T-cell (primary cell): ENCODE results near the gene HMGN1. TPM values are rescaled to one million over a fixed set of nuclear protein-coding genes. Genes with fewer than 3 reads are reported as not detected.
"Not testable (repeated sequence)": the region's sequence is repeated elsewhere in the genome, so short reads cannot be mapped to it uniquely, and the experiment has no call there.

Experiments
- ATAC-seq, 4 experiments: fragments of 200-7000 bp in 3 of 4; fragments of 150-1000 bp in 1 of 4; cut with Tn5 transposase; replicated peaks in 1 of 4; 1 replicate in 3 of 4; 2 replicates in 1 of 4; pipeline ENCODE4 v1.10.0; 2021; ENCODE audit warnings: moderate library complexity in 3 of 4, mild to moderate bottlenecking in 2 of 4, moderate number of reproducible peaks in 1 of 4
- CTCF ChIA-PET, 2 donors: fragments of 300-600 bp; sonication (Branson Sonifier 250); formaldehyde crosslinking; loops; one replicate each; lab custom pipeline; 2022; ENCODE audit warnings: antibody characterized with exemption in 2 of 2; lab: Charles Lee
- POLR2A ChIA-PET, 2 donors: fragments of 300-600 bp; sonication (Branson Sonifier 250); formaldehyde crosslinking; loops; one replicate each; lab custom pipeline; 2022; ENCODE audit warnings: antibody characterized with exemption in 2 of 2; lab: Charles Lee
- DNase-seq, 35 experiments: peaks; one replicate each; pipeline versions ENCODE4 v3.0.0 to v3.0.0-alpha.2; 2013 to 2023
- H3K27ac ChIP-seq: one replicate; pipeline ENCODE4 v1.5.1; 2013; ENCODE audit warnings: low read length
- H3K27me3 ChIP-seq, 2 experiments: replicated peaks in 1 of 2; 1 replicate in 1 of 2; 2 replicates in 1 of 2; pipeline versions ENCODE4 v1.6.1 to v1.7.0; 2013; ENCODE audit warnings: low read length in 1 of 2, mixed read lengths in 1 of 2; ENCODE audit not compliant: control insufficient read depth in 2 of 2, insufficient read depth in 2 of 2; ENCODE audit errors: extremely low read depth in 1 of 2
- H3K36me3 ChIP-seq, 2 donors: 1 replicate in 1 of 2; 2 replicates in 1 of 2; pipeline versions ENCODE4 v1.6.1 to v1.7.0; 2013; ENCODE audit warnings: low read length in 1 of 2; ENCODE audit not compliant: control insufficient read depth in 2 of 2, insufficient read depth in 1 of 2; ENCODE audit errors: extremely low read depth in 1 of 2
- H3K4me1 ChIP-seq, 2 experiments: 1 replicate in 1 of 2; 2 replicates in 1 of 2; pipeline versions ENCODE4 v1.6.1 to v1.7.0; 2013; ENCODE audit warnings: low read length in 2 of 2, mixed read lengths in 1 of 2; ENCODE audit not compliant: insufficient read depth in 2 of 2, control insufficient read depth in 1 of 2; ENCODE audit errors: extremely low read depth in 1 of 2
- H3K4me3 ChIP-seq, 2 donors: 1 replicate in 1 of 2; 2 replicates in 1 of 2; pipeline versions ENCODE4 v1.5.1 to v1.7.0; 2013; ENCODE audit warnings: mild to moderate bottlenecking in 2 of 2, low read length in 1 of 2, moderate library complexity in 1 of 2; ENCODE audit not compliant: control insufficient read depth in 1 of 2; ENCODE audit errors: extremely low read depth in 1 of 2
- H3K9me3 ChIP-seq: 2 replicates; pipeline ENCODE4 v1.7.0; 2013
- H3K27ac Mint-ChIP-seq, 2 donors: one replicate each; pipeline ENCODE4 v1.8.0; 2020 to 2021; ENCODE audit warnings: mild to moderate bottlenecking in 2 of 2, mixed read lengths in 2 of 2
- H3K27me3 Mint-ChIP-seq, 2 donors: one replicate each; pipeline ENCODE4 v1.8.0; 2021 to 2022; ENCODE audit warnings: mixed read lengths in 2 of 2
- H3K36me3 Mint-ChIP-seq: one replicate; pipeline ENCODE4 v1.8.0; 2021; ENCODE audit warnings: mixed read lengths
- H3K4me1 Mint-ChIP-seq, 3 donors: one replicate each; pipeline ENCODE4 v1.8.0; 2020 to 2022; ENCODE audit warnings: mixed read lengths in 3 of 3, mild to moderate bottlenecking in 1 of 3
- H3K4me3 Mint-ChIP-seq, 3 donors: one replicate each; pipeline ENCODE4 v1.8.0; 2020 to 2022; ENCODE audit warnings: mild to moderate bottlenecking in 3 of 3, mixed read lengths in 3 of 3, moderate library complexity in 3 of 3
- H3K9me3 Mint-ChIP-seq, 3 donors: one replicate each; pipeline ENCODE4 v1.8.0; 2020 to 2022; ENCODE audit warnings: mixed read lengths in 3 of 3
- WGBS: methylation state at CpG from one replicate; pipeline ENCODE4 v1.1.5; 2013; ENCODE audit warnings: missing lambda C conversion rate; ENCODE audit not compliant: insufficient coverage; 5-methylcytosine and 5-hydroxymethylcytosine counted together
- total RNA-seq, 35 experiments: library from RNA in 6 of 35; stranded (reverse) in 6 of 35; fragments of 120-200 nt in 1 of 35; gene quantifications; one replicate each; pipeline versions ENCODE4 v1.2.1 to v1.2.4 and lab custom pipeline; 2013 to 2026

The HMGN1 gene
- total RNA-seq, 5 donors from 2014 or later (not counting 1 experiment from before 2014, with no cell fraction given): 206 to 254 (median 239) TPM

- WGBS: 92% methylated on average over 11 of the region's 13 CpGs
- H3K36me3 ChIP-seq: no peaks in the 10 kb centered on the region
- peaks cover 21 to 42% of the 10 kb centered on the region in 2 experiments for H3K4me1 ChIP-seq
- Mint-ChIP-seq H3K4me3 (peak overlapping the region in 1 of 3 donors; percentile 41), H3K27me3 (no peaks in the 10 kb centered on the region), H3K9me3 (no peaks in the 10 kb centered on the region), H3K4me1 (peaks cover 45 to 55% (median 49%) of the 10 kb centered on the region in 3 donors), H3K36me3 (no peaks in the 10 kb centered on the region), H3K27ac (peak overlapping the region; percentile 23 to 25)
- H3K9me3 ChIP-seq: no peaks in the 10 kb centered on the region
- ATAC-seq: no peak
- ChIA-PET CTCF (interaction anchor here in 1 of 2 donors (0.9 kb wide), 1 partner anchor 208 kb away, joined by 5 read pairs; no protein-coding TSS in a partner anchor), POLR2A (interaction anchor here in 1 of 2 donors (0.6 kb wide), 1 partner anchor 35 kb away, joined by 3 read pairs; no protein-coding TSS in a partner anchor)
- H3K27ac ChIP-seq: no peak overlapping the region
- no peak overlapping the region for H3K4me3 ChIP-seq
- no peaks in the 10 kb centered on the region for H3K27me3 ChIP-seq
- no peak for DNase-seq
Measured at GRCh38 chr21:39384674-39385298, 35.9 kb upstream of the HMGN1 start.

- H3K4me1 Mint-ChIP-seq: peaks cover 20 to 37% (median 33%) of the 10 kb centered on the region in 3 donors
- H3K27me3 Mint-ChIP-seq: not testable (repeated sequence)
Measured at GRCh38 chr21:39382096-39382495, 33.2 kb upstream of the HMGN1 start.

GRCh38 chr21:39381009-39381408 is 32.1 kb upstream of the HMGN1 start:
- peaks cover 6 to 15% of the 10 kb centered on the region in 2 experiments for H3K4me1 ChIP-seq
- Mint-ChIP-seq H3K36me3 (no peaks in the 10 kb centered on the region), H3K4me1 (peaks cover 18 to 34% (median 28%) of the 10 kb centered on the region in 3 donors), H3K4me3 (peak overlapping the region; percentile 91 to 92 (median 92)), H3K9me3 (no peaks in the 10 kb centered on the region), H3K27me3 (peaks cover 6 to 11% of the 10 kb centered on the region in 2 donors), H3K27ac (peak overlapping the region; percentile 84 to 90)
- H3K9me3 ChIP-seq: no peaks in the 10 kb centered on the region
- no peaks in the 10 kb centered on the region for H3K36me3 ChIP-seq
- peak overlapping the region; percentile 48 for H3K27ac ChIP-seq
- CTCF ChIA-PET: interaction anchor here in 1 of 2 donors (1.2 to 1.5 kb wide), 2 partner anchors 31 to 33 kb away, joined by 4 to 7 read pairs; no protein-coding TSS in a partner anchor
- DNase-seq (no peak), ATAC-seq (no peak)
- peaks cover 0 to 11% of the 10 kb centered on the region in 2 experiments for H3K27me3 ChIP-seq
- peak overlapping the region; percentile 49 to 68 for H3K4me3 ChIP-seq
- POLR2A ChIA-PET: interaction anchor here (0.5 to 1.6 kb wide), 2 partner anchors 31 to 65 kb away, joined by 3 to 5 read pairs; no protein-coding TSS in a partner anchor
- 67% methylated on average over 2 of the region's 12 CpGs for WGBS

More at GRCh38 chr21:39382096-39382495, 33.2 kb upstream of the HMGN1 start:
- H3K36me3 ChIP-seq, H3K4me3 ChIP-seq, DNase-seq, H3K9me3 Mint-ChIP-seq, H3K27ac ChIP-seq, H3K9me3 ChIP-seq, ATAC-seq, CTCF ChIA-PET, POLR2A ChIA-PET, H3K36me3 Mint-ChIP-seq: not testable (repeated sequence)
- Histone ChIP-seq H3K4me1 (peaks cover 13 to 25% of the 10 kb centered on the region in 2 experiments), H3K27me3 (peaks cover 0 to 11% of the 10 kb centered on the region in 2 experiments)
- 96% methylated on average over 5 of the region's 7 CpGs for whole genome bisulfite sequencing
- Mint-ChIP-seq H3K27ac (peak overlapping the region; percentile 5 to 12), H3K4me3 (peak overlapping the region; percentile 7 to 50 (median 14))

GRCh38 chr21:39379986-39380891 is 31.4 kb upstream of the HMGN1 start:
- ATAC-seq: peak; percentile 97 to 99 (median 98)
- WGBS: under 1% methylated on average over 57 of the region's 65 CpGs

GRCh38 chr21:39377444-39378050 is 28.7 kb upstream of the HMGN1 start:
- H3K9me3 ChIP-seq: no peaks in the 10 kb centered on the region
- ChIA-PET CTCF (interaction anchor here (0.5 to 0.9 kb wide), 2 partner anchors 10 to 645 kb away, joined by 10 to 13 read pairs; no protein-coding TSS in a partner anchor), POLR2A (no interaction called here)
- H3K27me3 ChIP-seq: peaks cover 0 to 21% of the 10 kb centered on the region in 2 experiments
- Mint-ChIP-seq H3K27ac (peak overlapping the region in 1 of 2 donors; percentile 23), H3K9me3 (no peaks in the 10 kb centered on the region), H3K27me3 (peaks cover 6 to 18% of the 10 kb centered on the region in 2 donors), H3K36me3 (no peaks in the 10 kb centered on the region), H3K4me1 (peaks cover 15 to 19% (median 17%) of the 10 kb centered on the region in 3 donors), H3K4me3 (no peak overlapping the region)
- ATAC-seq (no peak), DNase-seq (no peak)
- WGBS: 94% methylated on average over 6 of the region's 7 CpGs
- H3K4me1 ChIP-seq: peaks cover 6 to 9% of the 10 kb centered on the region in 2 experiments
- H3K27ac ChIP-seq: no peak overlapping the region
- no peaks in the 10 kb centered on the region for H3K36me3 ChIP-seq
- no peak overlapping the region for H3K4me3 ChIP-seq

More at GRCh38 chr21:39379986-39380891, 31.4 kb upstream of the HMGN1 start:
- Mint-ChIP-seq H3K4me3 (peak overlapping the region; percentile 91 to 92 (median 92)), H3K36me3 (no peaks in the 10 kb centered on the region), H3K27me3 (peaks cover 6 to 11% of the 10 kb centered on the region in 2 donors), H3K9me3 (no peaks in the 10 kb centered on the region), H3K27ac (peak overlapping the region; percentile 90 to 91), H3K4me1 (peaks cover 18 to 28% (median 24%) of the 10 kb centered on the region in 3 donors)
- peaks cover 0 to 11% of the 10 kb centered on the region in 2 experiments for H3K27me3 ChIP-seq
- ChIA-PET CTCF (interaction anchor here in 1 of 2 donors (0.7 to 1.5 kb wide), 3 partner anchors 11 to 33 kb away, joined by 4 to 7 read pairs (median 4); no protein-coding TSS in a partner anchor), POLR2A (interaction anchor here (0.5 to 1.6 kb wide), 3 partner anchors 30 to 67 kb away, joined by 3 to 15 read pairs (median 5); partner anchors contain the start of gene BRWD1 (in 1 of the 2))
- peak overlapping the region; percentile 68 to 92 for H3K4me3 ChIP-seq
- peaks cover 6 to 9% of the 10 kb centered on the region in 2 experiments for H3K4me1 ChIP-seq
- no peaks in the 10 kb centered on the region for H3K36me3 ChIP-seq
- peak; percentile 62 to 92 (median 82) for DNase-seq
- H3K27ac ChIP-seq: peak overlapping the region; percentile 57
- no peaks in the 10 kb centered on the region for H3K9me3 ChIP-seq
